ENCODE results near the gene URB1.
"Not testable (repeated sequence)": the region's sequence is repeated elsewhere in the genome, so short reads cannot be mapped to it uniquely, and the experiment has no call there.

The URB1 gene

GRCh38 chr21:32317726-32318125, 75.1 kb downstream of the URB1 start:
- no peak for FAIRE-seq

- no peak for FAIRE-seq
Measured at GRCh38 chr21:32316361-32317215, 76.2 kb downstream of the URB1 start.

GRCh38 chr21:32315511-32316281, 77.1 kb downstream of the URB1 start:
- no peak for FAIRE-seq

- FAIRE-seq = no peak
Measured at GRCh38 chr21:32314806-32315205, 78.0 kb downstream of the URB1 start.

GRCh38 chr21:32312976-32313375, 79.8 kb downstream of the URB1 start:
- FAIRE-seq = no peak

GRCh38 chr21:32312326-32312725, 80.5 kb downstream of the URB1 start:
- no peak for FAIRE-seq

- FAIRE-seq = no peak
Measured at GRCh38 chr21:32311621-32312020, 81.2 kb downstream of the URB1 start.

- not testable (repeated sequence) for FAIRE-seq
Measured at GRCh38 chr21:32310976-32311375, 81.8 kb downstream of the URB1 start.

GRCh38 chr21:32309906-32310460, 82.8 kb downstream of the URB1 start:
- no peak for FAIRE-seq

GRCh38 chr21:32308696-32309095, 84.1 kb downstream of the URB1 start:
- no peak for FAIRE-seq

- no peak for FAIRE-seq
Measured at GRCh38 chr21:32307706-32308105, 85.1 kb downstream of the URB1 start.

- no peak for FAIRE-seq
Measured at GRCh38 chr21:32306021-32306780, 86.6 kb downstream of the URB1 start.

GRCh38 chr21:32304998-32305397, 87.8 kb downstream of the URB1 start:
- FAIRE-seq = no peak

GRCh38 chr21:32303385-32303784, 89.4 kb downstream of the URB1 start:
- FAIRE-seq = no peak

- no peak for FAIRE-seq
Measured at GRCh38 chr21:32302560-32302959, 90.3 kb downstream of the URB1 start.

- FAIRE-seq = no peak
Measured at GRCh38 chr21:32301596-32301995, 91.2 kb downstream of the URB1 start.

GRCh38 chr21:32300117-32300681, 92.6 kb downstream of the URB1 start:
- no peak for FAIRE-seq

GRCh38 chr21:32299695-32300094, 93.1 kb downstream of the URB1 start:
- no peak for FAIRE-seq

- no peak for FAIRE-seq
Measured at GRCh38 chr21:32298658-32299081, 94.1 kb downstream of the URB1 start, which contains the start of gene MRAP. MRAP (plus strand) TSS chr21:32298855; CDS start chr21:32298972, 117 bp downstream.

- FAIRE-seq = no peak
Measured at GRCh38 chr21:32298148-32298559, 94.7 kb downstream of the URB1 start.

- no peak for FAIRE-seq
Measured at GRCh38 chr21:32297449-32297848, 95.4 kb downstream of the URB1 start.

GRCh38 chr21:32285476-32285875, 107.3 kb downstream of the URB1 start:
- no peak for FAIRE-seq
